ENCODE measurements around the gene CRY2.

- TF ChIP-seq, protein P1, sequence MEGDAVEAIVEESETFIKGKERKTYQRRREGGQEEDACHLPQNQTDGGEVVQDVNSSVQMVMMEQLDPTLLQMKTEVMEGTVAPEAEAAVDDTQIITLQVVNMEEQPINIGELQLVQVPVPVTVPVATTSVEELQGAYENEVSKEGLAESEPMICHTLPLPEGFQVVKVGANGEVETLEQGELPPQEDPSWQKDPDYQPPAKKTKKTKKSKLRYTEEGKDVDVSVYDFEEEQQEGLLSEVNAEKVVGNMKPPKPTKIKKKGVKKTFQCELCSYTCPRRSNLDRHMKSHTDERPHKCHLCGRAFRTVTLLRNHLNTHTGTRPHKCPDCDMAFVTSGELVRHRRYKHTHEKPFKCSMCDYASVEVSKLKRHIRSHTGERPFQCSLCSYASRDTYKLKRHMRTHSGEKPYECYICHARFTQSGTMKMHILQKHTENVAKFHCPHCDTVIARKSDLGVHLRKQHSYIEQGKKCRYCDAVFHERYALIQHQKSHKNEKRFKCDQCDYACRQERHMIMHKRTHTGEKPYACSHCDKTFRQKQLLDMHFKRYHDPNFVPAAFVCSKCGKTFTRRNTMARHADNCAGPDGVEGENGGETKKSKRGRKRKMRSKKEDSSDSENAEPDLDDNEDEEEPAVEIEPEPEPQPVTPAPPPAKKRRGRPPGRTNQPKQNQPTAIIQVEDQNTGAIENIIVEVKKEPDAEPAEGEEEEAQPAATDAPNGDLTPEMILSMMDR (IDR thresholded peaks at IDR 0.05), result no peak
- TF ChIP-seq POLR2AphosphoS5 (IDR thresholded peaks at IDR 0.05) (no peak), POLR2A (IDR thresholded peaks at IDR 0.05) (no peak)
Measured at GRCh38 chr11:45827123-45827522, 20.2 kb upstream of the CRY2 start.
